Measurements from ENCODE around the gene HNF1A. TPM values are rescaled to one million over a fixed set of nuclear protein-coding genes. Genes with fewer than 3 reads are reported as not detected.

Gene HNF1A
- total RNA-seq, 1 experiment from 2014 or later: not detected

- H3K79me2 ChIP-seq (ENCODE audit: insufficient read depth, low read length): no peaks in the 10 kb centered on the region
- H3K4me3 ChIP-seq (replicated peaks in 1 of 2; ENCODE audit: low read depth in 1 of 2, low read length in 2 of 2): no peak overlapping the region
- no peak overlapping the region for H3K27ac ChIP-seq (ENCODE audit: low read depth, low read length)
- no peak overlapping the region for H2AFZ ChIP-seq (ENCODE audit: low read depth, low read length, poor library complexity, severe bottlenecking)
- no TSS peak for BruUV-seq (replicated peaks)
- H3K27me3 ChIP-seq (ENCODE audit: insufficient read depth, low read length): no peaks in the 10 kb centered on the region
- H4K20me1 ChIP-seq (ENCODE audit: insufficient read depth): no peaks in the 10 kb centered on the region
- no peaks in the 10 kb centered on the region for H3K9me2 ChIP-seq (ENCODE audit: insufficient read depth)
- DNase-seq (ENCODE audit: low read depth, low spot score) (no peak), ATAC-seq (no peak)
- TF ChIP-seq JUND (IDR thresholded peaks at IDR 0.05) (no peak), EZH2 (IDR thresholded peaks at IDR 0.05) (no peak), CTCF (IDR thresholded peaks at IDR 0.05 in 2 of 3, conservative IDR thresholded peaks at IDR 0.05 in 1 of 3; ENCODE audit: borderline replicate concordance in 1 of 3, insufficient read depth in 1 of 3, low read depth in 2 of 3, low read length in 2 of 3) (no peak), RAD21 (IDR thresholded peaks at IDR 0.05; ENCODE audit: low read depth) (no peak), YY1 (IDR thresholded peaks at IDR 0.05; ENCODE audit: extremely low read depth, insufficient replicate concordance, low read depth, low read length) (no peak), EGR1 (IDR thresholded peaks at IDR 0.05; ENCODE audit: low read depth) (no peak), CBX3 (IDR thresholded peaks at IDR 0.05; ENCODE audit: low read depth) (no peak), SIN3A (IDR thresholded peaks at IDR 0.05; ENCODE audit: low read depth) (no peak)
- TF ChIP-seq, protein P1, sequence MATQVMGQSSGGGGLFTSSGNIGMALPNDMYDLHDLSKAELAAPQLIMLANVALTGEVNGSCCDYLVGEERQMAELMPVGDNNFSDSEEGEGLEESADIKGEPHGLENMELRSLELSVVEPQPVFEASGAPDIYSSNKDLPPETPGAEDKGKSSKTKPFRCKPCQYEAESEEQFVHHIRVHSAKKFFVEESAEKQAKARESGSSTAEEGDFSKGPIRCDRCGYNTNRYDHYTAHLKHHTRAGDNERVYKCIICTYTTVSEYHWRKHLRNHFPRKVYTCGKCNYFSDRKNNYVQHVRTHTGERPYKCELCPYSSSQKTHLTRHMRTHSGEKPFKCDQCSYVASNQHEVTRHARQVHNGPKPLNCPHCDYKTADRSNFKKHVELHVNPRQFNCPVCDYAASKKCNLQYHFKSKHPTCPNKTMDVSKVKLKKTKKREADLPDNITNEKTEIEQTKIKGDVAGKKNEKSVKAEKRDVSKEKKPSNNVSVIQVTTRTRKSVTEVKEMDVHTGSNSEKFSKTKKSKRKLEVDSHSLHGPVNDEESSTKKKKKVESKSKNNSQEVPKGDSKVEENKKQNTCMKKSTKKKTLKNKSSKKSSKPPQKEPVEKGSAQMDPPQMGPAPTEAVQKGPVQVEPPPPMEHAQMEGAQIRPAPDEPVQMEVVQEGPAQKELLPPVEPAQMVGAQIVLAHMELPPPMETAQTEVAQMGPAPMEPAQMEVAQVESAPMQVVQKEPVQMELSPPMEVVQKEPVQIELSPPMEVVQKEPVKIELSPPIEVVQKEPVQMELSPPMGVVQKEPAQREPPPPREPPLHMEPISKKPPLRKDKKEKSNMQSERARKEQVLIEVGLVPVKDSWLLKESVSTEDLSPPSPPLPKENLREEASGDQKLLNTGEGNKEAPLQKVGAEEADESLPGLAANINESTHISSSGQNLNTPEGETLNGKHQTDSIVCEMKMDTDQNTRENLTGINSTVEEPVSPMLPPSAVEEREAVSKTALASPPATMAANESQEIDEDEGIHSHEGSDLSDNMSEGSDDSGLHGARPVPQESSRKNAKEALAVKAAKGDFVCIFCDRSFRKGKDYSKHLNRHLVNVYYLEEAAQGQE (IDR thresholded peaks at IDR 0.05; ENCODE audit: low read depth): no peak
- TF ChIP-seq, protein P2, sequence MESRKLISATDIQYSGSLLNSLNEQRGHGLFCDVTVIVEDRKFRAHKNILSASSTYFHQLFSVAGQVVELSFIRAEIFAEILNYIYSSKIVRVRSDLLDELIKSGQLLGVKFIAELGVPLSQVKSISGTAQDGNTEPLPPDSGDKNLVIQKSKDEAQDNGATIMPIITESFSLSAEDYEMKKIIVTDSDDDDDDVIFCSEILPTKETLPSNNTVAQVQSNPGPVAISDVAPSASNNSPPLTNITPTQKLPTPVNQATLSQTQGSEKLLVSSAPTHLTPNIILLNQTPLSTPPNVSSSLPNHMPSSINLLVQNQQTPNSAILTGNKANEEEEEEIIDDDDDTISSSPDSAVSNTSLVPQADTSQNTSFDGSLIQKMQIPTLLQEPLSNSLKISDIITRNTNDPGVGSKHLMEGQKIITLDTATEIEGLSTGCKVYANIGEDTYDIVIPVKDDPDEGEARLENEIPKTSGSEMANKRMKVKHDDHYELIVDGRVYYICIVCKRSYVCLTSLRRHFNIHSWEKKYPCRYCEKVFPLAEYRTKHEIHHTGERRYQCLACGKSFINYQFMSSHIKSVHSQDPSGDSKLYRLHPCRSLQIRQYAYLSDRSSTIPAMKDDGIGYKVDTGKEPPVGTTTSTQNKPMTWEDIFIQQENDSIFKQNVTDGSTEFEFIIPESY (IDR thresholded peaks at IDR 0.05; ENCODE audit: extremely low read depth, insufficient replicate concordance, low read length): no peak
- TF ChIP-seq, protein P3, sequence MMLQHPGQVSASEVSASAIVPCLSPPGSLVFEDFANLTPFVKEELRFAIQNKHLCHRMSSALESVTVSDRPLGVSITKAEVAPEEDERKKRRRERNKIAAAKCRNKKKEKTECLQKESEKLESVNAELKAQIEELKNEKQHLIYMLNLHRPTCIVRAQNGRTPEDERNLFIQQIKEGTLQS (IDR thresholded peaks at IDR 0.05): no peak
- no peak overlapping the region for H3K4me2 ChIP-seq (ENCODE audit: low read length)
- H3K4me1 ChIP-seq (ENCODE audit: control insufficient read depth in 1 of 2, insufficient read depth in 2 of 2, low read length in 2 of 2): no peaks in the 10 kb centered on the region
- H3K9me3 ChIP-seq (ENCODE audit: control insufficient read depth in 1 of 2, insufficient read depth in 1 of 2, low read depth in 1 of 2, low read length in 2 of 2): no peaks in the 10 kb centered on the region
- POLR2A ChIA-PET: no interaction called here
- intact Hi-C loops (cut with micrococcal nuclease): no loop called here
- H3K36me3 ChIP-seq (ENCODE audit: control insufficient read depth in 1 of 2, insufficient read depth in 2 of 2, low read length in 2 of 2): no peaks in the 10 kb centered on the region
- CTCF ChIA-PET: interaction anchor here (0.9 to 1.4 kb wide), 2 partner anchors 18 to 20 kb away, joined by 3 to 4 read pairs; no protein-coding TSS in a partner anchor
- no peak overlapping the region for H3K9ac ChIP-seq (ENCODE audit: low read length)
- RAD21 ChIA-PET (ENCODE audit: low non-redundant PET in 1 of 2, low total read pairs in 2 of 2, uncharacterized antibody in 2 of 2, unreplicated experiment in 2 of 2): no interaction called here
Observed at GRCh38 chr12:120991965-120992364, 13.6 kb downstream of the HNF1A start.
